Hair follicle dermal papilla cell (primary cell): ENCODE results near the gene DNAJC9. TPM values are rescaled to one million over a fixed set of nuclear protein-coding genes. Genes with fewer than 3 reads are reported as not detected.

Experiments
- small RNA-seq: library from RNA; depleted of rRNA; stranded (forward); fragments of <200 nt; gene quantifications from one replicate; pipeline ENCODE3, GENCODE V24; 2012
- total RNA-seq: library from RNA; depleted of rRNA; stranded (reverse); fragments of >200 nt; gene quantifications from 2 replicates; pipeline ENCODE4 v1.2.3, GENCODE V29; 2012

DNAJC9 gene
- total RNA-seq = 8.5 and 11.5 TPM in 2 replicates

DNA sequence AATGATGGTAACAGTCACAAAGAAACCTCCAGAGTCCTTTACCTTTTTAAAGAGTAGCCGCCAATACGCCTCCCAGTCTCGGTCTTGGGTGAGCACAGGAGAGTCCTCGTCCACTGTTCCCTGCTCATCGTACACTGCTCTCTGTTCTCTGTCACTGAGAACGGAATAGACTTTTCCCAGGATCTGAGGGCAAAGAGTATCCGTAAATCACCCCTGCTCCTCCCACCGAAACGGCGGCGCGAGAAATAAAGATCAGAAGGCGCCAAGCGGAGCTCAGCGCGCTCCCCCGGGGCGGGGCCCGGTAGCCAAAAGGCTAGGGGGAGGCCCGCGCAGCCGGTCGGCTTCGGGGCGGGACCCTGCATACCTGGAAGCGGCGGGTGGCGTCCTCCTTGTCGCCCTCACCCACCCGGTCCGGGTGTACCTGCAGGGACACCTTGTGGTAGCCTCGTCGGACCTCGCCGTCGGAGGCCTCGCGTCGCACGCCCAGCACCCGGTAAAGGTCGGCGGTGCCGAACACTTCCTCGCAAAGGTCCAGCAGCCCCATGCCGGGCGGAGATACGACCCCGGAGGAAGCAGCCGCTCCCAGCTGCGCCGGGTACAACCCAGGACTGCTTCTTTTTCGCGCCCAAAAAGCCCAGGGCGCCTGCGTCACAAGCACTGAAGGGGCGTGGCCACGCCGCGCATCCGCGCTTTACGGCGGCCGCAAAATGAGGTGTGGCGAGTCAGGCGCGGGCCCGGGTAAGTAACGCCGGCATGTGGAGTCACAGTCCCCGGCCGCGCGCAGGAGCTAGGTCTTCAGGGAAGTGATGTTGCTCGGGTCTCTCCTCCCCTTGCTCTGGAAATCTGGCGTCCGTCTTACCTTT, at the start of gene DNAJC9:
DNAJC9 (minus strand) TSS at position 610 of the 863 bp plus-strand sequence; CDS start at position 544, 66 bp downstream.

DNA sequence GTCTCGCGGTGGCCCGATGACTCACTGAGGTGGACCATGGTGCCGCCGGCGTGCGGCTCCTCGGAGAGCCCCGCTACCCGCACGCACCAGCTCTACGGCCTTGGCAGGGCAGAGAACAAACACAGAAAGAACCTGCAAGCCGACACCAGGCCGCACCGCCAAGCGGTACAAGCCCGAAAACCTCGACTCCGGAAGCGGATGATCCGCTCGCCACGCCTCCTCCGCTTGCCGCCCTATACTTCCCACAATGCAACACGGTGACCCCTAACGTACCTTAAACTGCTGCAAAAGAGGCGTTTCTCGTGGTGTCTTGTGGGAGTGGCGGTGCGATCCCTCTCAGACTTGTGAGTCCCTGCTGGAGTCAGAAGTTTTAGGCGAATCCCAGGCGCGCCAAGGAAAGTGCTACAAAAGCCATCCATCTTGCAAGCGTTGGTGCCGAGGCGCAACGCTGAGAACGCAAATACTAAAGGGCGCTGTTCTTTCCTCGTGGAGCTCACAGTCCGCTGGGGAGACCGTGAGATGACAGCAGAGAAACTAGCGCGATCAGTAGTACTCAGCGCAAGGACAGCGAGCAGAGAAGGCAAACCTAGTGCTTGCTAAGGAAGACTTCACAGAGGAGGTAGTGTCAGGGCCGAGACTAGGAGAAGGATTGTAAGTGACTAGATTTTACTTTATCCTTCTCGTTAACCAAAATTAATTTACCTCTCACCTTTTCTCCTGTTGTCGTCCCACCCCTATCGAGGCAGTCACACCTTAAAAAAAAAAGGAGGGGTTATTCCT, 5.6 kb upstream of the DNAJC9 start, which contains the start of gene MRPS16:
MRPS16 (minus strand) TSS at position 200 of the 780 bp plus-strand sequence; CDS start at position 38, 162 bp downstream.

Small RNA genes lying within 50 kb of the gene (small RNA-seq; reads per million reads assigned to genes)
- not detected for gene RF00019
- not detected for gene RNU6-833P

Other genes with a start within 250 kb of the DNAJC9 start
- gene P4HA1, start 150.4 kb downstream of the DNAJC9 start, total RNA-seq = 181 and 217 TPM in 2 replicates
- 0.97 and 1.6 TPM in 2 replicates for gene NUDT13, start 136.8 kb downstream of the DNAJC9 start, total RNA-seq
- gene ECD, start 79.2 kb downstream of the DNAJC9 start, total RNA-seq = 30.6 and 32.1 TPM in 2 replicates
- 29.9 and 38.3 TPM in 2 replicates for gene FAM149B1, start 79.1 kb downstream of the DNAJC9 start, total RNA-seq
- gene MRPS16, start 5.4 kb upstream of the DNAJC9 start, total RNA-seq = 72.9 and 74.6 TPM in 2 replicates
- 1.2 and 1.3 TPM in 2 replicates for gene CFAP70, start 111.6 kb upstream of the DNAJC9 start, total RNA-seq
- gene ANXA7, start 166.8 kb upstream of the DNAJC9 start, total RNA-seq = 109 and 125 TPM in 2 replicates
- 2.9 TPM in 2 replicates for gene MSS51, start 186.3 kb upstream of the DNAJC9 start, total RNA-seq
- gene PPP3CB, start 248.8 kb upstream of the DNAJC9 start, total RNA-seq = 32.7 and 37.0 TPM in 2 replicates